CD14-positive monocyte (primary cell): ENCODE measurements around the gene ASCC2. TPM values are rescaled to one million over a fixed set of nuclear protein-coding genes. Genes with fewer than 3 reads are reported as not detected.

Experiments
- DNase-seq, 3 donors: peaks; one replicate each; pipeline ENCODE4 v3.0.0-alpha.2; 2011 to 2022
- H2AFZ ChIP-seq: 2 replicates; pipeline ENCODE4 v1.6.0; 2012; ENCODE audit warnings: mild to moderate bottlenecking, low read depth, low read length, inconsistent platforms; ENCODE audit not compliant: insufficient read depth, poor library complexity, severe bottlenecking
- H3K27ac ChIP-seq, 2 donors: 1 replicate in 1 of 2; 2 replicates in 1 of 2; pipeline ENCODE4 v1.5.1; 2012 to 2013; ENCODE audit warnings: low read length in 2 of 2, control low read depth in 1 of 2, inconsistent platforms in 1 of 2, low read depth in 1 of 2, mild to moderate bottlenecking in 1 of 2
- H3K27me3 ChIP-seq, 2 donors: one replicate each; pipeline versions ENCODE4 v1.6.0 to v1.6.1; 2011 to 2013; ENCODE audit warnings: low read length in 2 of 2; ENCODE audit not compliant: control insufficient read depth in 2 of 2, insufficient read depth in 2 of 2
- H3K36me3 ChIP-seq, 2 donors: replicated peaks in 1 of 2; 1 replicate in 1 of 2; 2 replicates in 1 of 2; pipeline versions ENCODE4 v1.5.1 to v1.6.1; 2012 to 2013; ENCODE audit warnings: low read length in 2 of 2, control low read depth in 1 of 2, inconsistent platforms in 1 of 2, mild to moderate bottlenecking in 1 of 2; ENCODE audit not compliant: insufficient read depth in 2 of 2, control insufficient read depth in 1 of 2
- H3K4me1 ChIP-seq, 2 donors: 1 replicate in 1 of 2; 2 replicates in 1 of 2; pipeline versions ENCODE4 v1.5.1 to v1.6.1; 2012 to 2013; ENCODE audit warnings: low read length in 2 of 2, control low read depth in 1 of 2, inconsistent platforms in 1 of 2, mild to moderate bottlenecking in 1 of 2, moderate library complexity in 1 of 2; ENCODE audit not compliant: insufficient read depth in 2 of 2, control insufficient read depth in 1 of 2
- H3K4me2 ChIP-seq: replicated peaks from 2 replicates; pipeline ENCODE3; 2012; ENCODE audit warnings: low read length, moderate library complexity, mild to moderate bottlenecking; ENCODE audit not compliant: poor library complexity, severe bottlenecking; ENCODE audit errors: extremely low read depth
- H3K4me3 ChIP-seq, 3 experiments: fragments of 200-600 bp in 1 of 3; sonication (generic) in 1 of 3; replicated peaks in 1 of 3; 1 replicate in 2 of 3; 2 replicates in 1 of 3; pipeline ENCODE4 v1.5.1; 2011 to 2013; ENCODE audit warnings: low read length in 3 of 3, mild to moderate bottlenecking in 3 of 3, control low read depth in 2 of 3, low read depth in 2 of 3, inconsistent platforms in 1 of 3, moderate library complexity in 1 of 3
- H3K79me2 ChIP-seq: 2 replicates; pipeline ENCODE4 v1.6.0; 2012; ENCODE audit warnings: mild to moderate bottlenecking, control low read depth, inconsistent platforms, low read length, moderate library complexity; ENCODE audit not compliant: insufficient read depth
- H3K9ac ChIP-seq: 2 replicates; pipeline ENCODE4 v1.6.0; 2017; ENCODE audit warnings: low read length, mild to moderate bottlenecking; ENCODE audit not compliant: insufficient read depth, poor library complexity, severe bottlenecking
- H3K9me3 ChIP-seq, 2 donors: replicated peaks in 1 of 2; 1 replicate in 1 of 2; 2 replicates in 1 of 2; pipeline versions ENCODE4 v1.5.1 to v1.6.1; 2012 to 2013; ENCODE audit warnings: low read length in 2 of 2, control low read depth in 1 of 2; ENCODE audit not compliant: control insufficient read depth in 1 of 2, insufficient read depth in 1 of 2
- H4K20me1 ChIP-seq: 2 replicates; pipeline ENCODE4 v1.6.0; 2012; ENCODE audit warnings: mild to moderate bottlenecking, low read length, control low read depth, moderate library complexity; ENCODE audit not compliant: insufficient read depth
- H3K27ac Mint-ChIP-seq, 7 donors: one replicate each; pipeline ENCODE4 v1.8.0; 2020; ENCODE audit warnings: mild to moderate bottlenecking in 7 of 7, mixed read lengths in 7 of 7, moderate library complexity in 6 of 7, inconsistent platforms in 2 of 7
- H3K27me3 Mint-ChIP-seq, 3 donors: one replicate each; pipeline ENCODE4 v1.8.0; 2021 to 2022; ENCODE audit warnings: low read depth in 3 of 3, mild to moderate bottlenecking in 3 of 3, mixed read lengths in 3 of 3, moderate library complexity in 3 of 3, inconsistent platforms in 1 of 3
- H3K36me3 Mint-ChIP-seq, 2 donors: one replicate each; pipeline ENCODE4 v1.8.0; 2020; ENCODE audit warnings: mixed read lengths in 2 of 2, inconsistent platforms in 1 of 2, mild to moderate bottlenecking in 1 of 2
- H3K4me1 Mint-ChIP-seq: one replicate; pipeline ENCODE4 v1.8.0; 2020; ENCODE audit warnings: mild to moderate bottlenecking, mixed read lengths
- H3K4me3 Mint-ChIP-seq, 2 donors: one replicate each; pipeline ENCODE4 v1.8.0; 2020; ENCODE audit warnings: mild to moderate bottlenecking in 2 of 2, mixed read lengths in 2 of 2, moderate library complexity in 1 of 2
- H3K9me3 Mint-ChIP-seq, 7 donors: one replicate each; pipeline ENCODE4 v1.8.0; 2020 to 2022; ENCODE audit warnings: mixed read lengths in 7 of 7, mild to moderate bottlenecking in 6 of 7, moderate library complexity in 6 of 7, inconsistent platforms in 2 of 7
- CTCF ChIP-seq: fragments of 200-600 bp; IDR thresholded peaks from one replicate; pipeline ENCODE4 v1.8.0; 2022; ENCODE audit warnings: antibody characterized with exemption, mild to moderate bottlenecking
- WGBS: methylation state at CpG from one replicate; pipeline ENCODE4 v1.1.5; 2013; ENCODE audit warnings: missing lambda C conversion rate; ENCODE audit not compliant: insufficient coverage; 5-methylcytosine and 5-hydroxymethylcytosine counted together
- intact Hi-C, 2 donors: fragments of 100-400 bp; cut with micrococcal nuclease; formaldehyde crosslinking; loops; one replicate each; pipeline versions ENCODE4 v1.15.0 to v1.15.1; 2023
- polyA plus RNA-seq, 3 donors: library from polyadenylated mRNA; depleted of rRNA in 1 of 3; unstranded in 2 of 3; stranded (reverse) in 1 of 3; fragments of 300-500 nt in 2 of 3; fragments of >200 nt in 1 of 3; fragmentation: Illumina TruSeq in 2 of 3; gene quantifications; 1 replicate in 2 of 3; 2 replicates in 1 of 3; pipeline ENCODE4 v1.2.3, GENCODE V29; 2012 to 2021

Gene ASCC2
- polyA plus RNA-seq, 3 donors, result 23.8 to 77.2 (median 39.6) TPM

GRCh38 chr22:29748248-29748893 lies 89.7 kb downstream of the ASCC2 start:
- Histone ChIP-seq H3K4me3 (no peak overlapping the region), H2AFZ (no peak overlapping the region), H4K20me1 (no peaks in the 10 kb centered on the region), H3K27me3 (no peaks in the 10 kb centered on the region), H3K79me2 (peaks cover 12% of the 10 kb centered on the region), H3K4me2 (no peak overlapping the region), H3K9ac (no peak overlapping the region), H3K4me1 (peaks cover 19 to 21% of the 10 kb centered on the region in 2 donors), H3K36me3 (peaks cover 40 to 57% of the 10 kb centered on the region in 2 donors), H3K27ac (no peak overlapping the region), H3K9me3 (no peaks in the 10 kb centered on the region)
- 96% methylated on average over 9 of the region's 9 CpGs for WGBS
- intact Hi-C loops, result no loop called here
- no peaks in the 10 kb centered on the region for H3K27me3 Mint-ChIP-seq
- no peaks in the 10 kb centered on the region for H3K9me3 Mint-ChIP-seq
- peak overlapping the region in 3 of 7 donors; percentile 8 to 48 (median 24) for H3K27ac Mint-ChIP-seq
- no peak for DNase-seq
- H3K4me1 Mint-ChIP-seq, result peaks cover 21% of the 10 kb centered on the region
- TF ChIP-seq CTCF, result no peak
- H3K36me3 Mint-ChIP-seq, result peaks cover 45 to 72% of the 10 kb centered on the region in 2 donors
- H3K4me3 Mint-ChIP-seq, result no peak overlapping the region

- WGBS, result 99% methylated on average over 7 of the region's 7 CpGs
- H3K4me1 Mint-ChIP-seq, result peaks cover 21% of the 10 kb centered on the region
- H2AFZ ChIP-seq, result no peak overlapping the region
- no peaks in the 10 kb centered on the region for H3K9me3 ChIP-seq
- no peak overlapping the region for H3K9ac ChIP-seq
- peaks cover 19 to 21% of the 10 kb centered on the region in 2 donors for H3K4me1 ChIP-seq
- H3K4me2 ChIP-seq, result no peak overlapping the region
- no peak overlapping the region for H3K27ac ChIP-seq
- H3K36me3 ChIP-seq, result peaks cover 40 to 51% of the 10 kb centered on the region in 2 donors
- no peaks in the 10 kb centered on the region for H3K9me3 Mint-ChIP-seq
- peak overlapping the region in 3 of 7 donors; percentile 8 to 48 (median 24) for H3K27ac Mint-ChIP-seq
- peaks cover 48 to 69% of the 10 kb centered on the region in 2 donors for H3K36me3 Mint-ChIP-seq
- H4K20me1 ChIP-seq, result no peaks in the 10 kb centered on the region
- H3K4me3 Mint-ChIP-seq, result no peak overlapping the region
- H3K27me3 ChIP-seq, result no peaks in the 10 kb centered on the region
- DNase-seq, result no peak
- no peak for TF ChIP-seq CTCF
- peaks cover 12% of the 10 kb centered on the region for H3K79me2 ChIP-seq
- intact Hi-C loops, result no loop called here
- no peak overlapping the region for H3K4me3 ChIP-seq
- H3K27me3 Mint-ChIP-seq, result no peaks in the 10 kb centered on the region
These were observed 90.2 kb downstream of the ASCC2 start for GRCh38 chr22:29747832-29748231.
